GM08714 (cell line): ENCODE data around the gene SPEG.

ENCODE experiments used
- H3K4me3 ChIP-seq: fragments of 200-500 bp; sonication (Bioruptor generic); 2 replicates; pipeline ENCODE4 v1.5.1; 2014; ENCODE audit warnings: mild to moderate bottlenecking, low read length, inconsistent platforms
- ZNF274 ChIP-seq: IDR thresholded peaks from 2 replicates; pipeline ENCODE4 v1.6.1; 2012; ENCODE audit warnings: mild to moderate bottlenecking, low read depth, low read length

The SPEG gene

GRCh38 chr2:219439506-219439905 lies 4.9 kb downstream of the SPEG start:
- TF ChIP-seq ZNF274, result no peak
- no peak overlapping the region for H3K4me3 ChIP-seq

- no peak for TF ChIP-seq ZNF274
- no peak overlapping the region for H3K4me3 ChIP-seq
Measured at GRCh38 chr2:219440388-219441256, 6.0 kb downstream of the SPEG start.

GRCh38 chr2:219441451-219442255 lies 7.0 kb downstream of the SPEG start:
- no peak overlapping the region for H3K4me3 ChIP-seq

GRCh38 chr2:219442256-219443015 lies 7.8 kb downstream of the SPEG start:
- no peak overlapping the region for H3K4me3 ChIP-seq
- TF ChIP-seq ZNF274, result no peak

More at GRCh38 chr2:219441451-219442255, 7.0 kb downstream of the SPEG start:
- no peak for TF ChIP-seq ZNF274

- no peak for TF ChIP-seq ZNF274
- no peak overlapping the region for H3K4me3 ChIP-seq
Measured at GRCh38 chr2:219443016-219443696, 8.5 kb downstream of the SPEG start.

GRCh38 chr2:219443697-219444023 lies 9.0 kb downstream of the SPEG start:
- TF ChIP-seq ZNF274, result no peak

GRCh38 chr2:219444566-219445091 lies 10.0 kb downstream of the SPEG start:
- H3K4me3 ChIP-seq, result no peak overlapping the region
- no peak for TF ChIP-seq ZNF274

More at GRCh38 chr2:219443697-219444023, 9.0 kb downstream of the SPEG start:
- H3K4me3 ChIP-seq, result no peak overlapping the region

GRCh38 chr2:219445220-219445640 lies 10.6 kb downstream of the SPEG start:
- no peak for TF ChIP-seq ZNF274
- no peak overlapping the region for H3K4me3 ChIP-seq

- no peak for TF ChIP-seq ZNF274
- no peak overlapping the region for H3K4me3 ChIP-seq
Measured at GRCh38 chr2:219446101-219446504, 11.5 kb downstream of the SPEG start.

GRCh38 chr2:219446689-219447088 lies 12.0 kb downstream of the SPEG start:
- no peak for TF ChIP-seq ZNF274

GRCh38 chr2:219447242-219448098 lies 12.8 kb downstream of the SPEG start:
- H3K4me3 ChIP-seq, result no peak overlapping the region
- TF ChIP-seq ZNF274, result no peak

More at GRCh38 chr2:219446689-219447088, 12.0 kb downstream of the SPEG start:
- no peak overlapping the region for H3K4me3 ChIP-seq

GRCh38 chr2:219448099-219448775 lies 13.6 kb downstream of the SPEG start:
- TF ChIP-seq ZNF274, result no peak
- no peak overlapping the region for H3K4me3 ChIP-seq

- TF ChIP-seq ZNF274, result no peak
- no peak overlapping the region for H3K4me3 ChIP-seq
Measured at GRCh38 chr2:219448776-219449341, 14.2 kb downstream of the SPEG start.
